ENCODE results near the gene PIGP.

- TF ChIP-seq POLR2AphosphoS5 (IDR thresholded peaks at IDR 0.05; ENCODE audit: low read depth, low read length): no peak
- TF ChIP-seq TRIM24 (CRISPR knock-in tag; IDR thresholded peaks at IDR 0.05): no peak
- no peak for TF ChIP-seq CTCF (CRISPR knock-in tag; IDR thresholded peaks at IDR 0.05)
- TF ChIP-seq BRCA1 (CRISPR knock-in tag; IDR thresholded peaks at IDR 0.05): no peak
- no peak for TF ChIP-seq KIAA2018 (CRISPR knock-in tag; IDR thresholded peaks at IDR 0.05; ENCODE audit: borderline replicate concordance)
- no peak for TF ChIP-seq ARID4A (CRISPR knock-in tag; IDR thresholded peaks at IDR 0.05; ENCODE audit: borderline replicate concordance)
- TF ChIP-seq MATR3 (CRISPR knock-in tag; IDR thresholded peaks at IDR 0.05): no peak
- no peak for TF ChIP-seq STAG1 (CRISPR knock-in tag; IDR thresholded peaks at IDR 0.05)
- TF ChIP-seq ATF4 (CRISPR knock-in tag; IDR thresholded peaks at IDR 0.05): no peak
- no peak for TF ChIP-seq ATF3 (CRISPR knock-in tag; IDR thresholded peaks at IDR 0.05)
Measured at GRCh38 chr21:37058261-37058660, 14.6 kb downstream of the PIGP start.
